Measurements from ENCODE around the gene SENP1.

DNA sequence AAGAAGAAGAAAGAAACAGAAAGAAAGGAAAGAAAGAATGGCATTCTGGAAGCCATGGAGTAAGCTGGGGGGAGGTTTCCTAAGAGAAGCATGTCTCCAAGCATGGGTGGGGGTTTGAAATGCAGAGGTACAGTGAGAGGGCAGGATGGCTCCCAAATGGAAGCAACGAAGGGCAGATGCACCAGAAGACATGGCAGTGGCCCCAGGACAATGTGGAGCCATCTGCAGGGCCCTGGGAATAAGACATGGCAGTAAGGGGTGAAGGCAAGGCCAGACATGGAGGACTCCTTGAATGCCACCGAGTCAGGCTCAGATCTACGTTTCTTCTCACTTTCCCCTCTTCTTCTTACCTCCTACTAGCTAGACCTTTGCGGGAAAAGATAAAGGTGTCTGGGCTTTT, 96.9 kb downstream of the SENP1 start:
- TF ChIP-seq POLR2A (IDR thresholded peaks at IDR 0.05): no peak
- TF ChIP-seq, protein P1, sequence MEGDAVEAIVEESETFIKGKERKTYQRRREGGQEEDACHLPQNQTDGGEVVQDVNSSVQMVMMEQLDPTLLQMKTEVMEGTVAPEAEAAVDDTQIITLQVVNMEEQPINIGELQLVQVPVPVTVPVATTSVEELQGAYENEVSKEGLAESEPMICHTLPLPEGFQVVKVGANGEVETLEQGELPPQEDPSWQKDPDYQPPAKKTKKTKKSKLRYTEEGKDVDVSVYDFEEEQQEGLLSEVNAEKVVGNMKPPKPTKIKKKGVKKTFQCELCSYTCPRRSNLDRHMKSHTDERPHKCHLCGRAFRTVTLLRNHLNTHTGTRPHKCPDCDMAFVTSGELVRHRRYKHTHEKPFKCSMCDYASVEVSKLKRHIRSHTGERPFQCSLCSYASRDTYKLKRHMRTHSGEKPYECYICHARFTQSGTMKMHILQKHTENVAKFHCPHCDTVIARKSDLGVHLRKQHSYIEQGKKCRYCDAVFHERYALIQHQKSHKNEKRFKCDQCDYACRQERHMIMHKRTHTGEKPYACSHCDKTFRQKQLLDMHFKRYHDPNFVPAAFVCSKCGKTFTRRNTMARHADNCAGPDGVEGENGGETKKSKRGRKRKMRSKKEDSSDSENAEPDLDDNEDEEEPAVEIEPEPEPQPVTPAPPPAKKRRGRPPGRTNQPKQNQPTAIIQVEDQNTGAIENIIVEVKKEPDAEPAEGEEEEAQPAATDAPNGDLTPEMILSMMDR (IDR thresholded peaks at IDR 0.05): no peak

Data from adrenal gland (tissue), 5 donors.